HepG2 (cell line): ENCODE measurements around the gene DUSP8. TPM values are rescaled to one million over a fixed set of nuclear protein-coding genes. Genes with fewer than 3 reads are reported as not detected.

Source experiments
- ATAC-seq: fragments of 200-7000 bp; cut with Tn5 transposase; 3 replicates; pipeline ENCODE4 v1.9.1; 2020; ENCODE audit warnings: mild to moderate bottlenecking, moderate library complexity
- BruUV-seq: library from RNA; stranded (reverse); fragments of 400-500 nt; replicated peaks from 2 replicates; lab custom pipeline; 2021; lab: Mats Ljungman, UMichigan
- CTCF ChIA-PET: fragments of 300-600 bp; formaldehyde crosslinking; extraction: SDS; loops from one replicate; lab custom pipeline; 2021; ENCODE audit warnings: low total read pairs, inconsistent platforms, low intra/inter-chr PET ratio; lab: Yijun Ruan, JAX
- POLR2A ChIA-PET: fragments of 350-600 bp; sonication (Branson Sonifier 250); formaldehyde crosslinking; loops from one replicate; lab custom pipeline; 2020; ENCODE audit warnings: antibody characterized with exemption, inconsistent platforms; lab: Yijun Ruan, JAX
- DNase-seq: peaks from one replicate; pipeline ENCODE4 v3.0.0-alpha.2; 2015; ENCODE audit warnings: low spot score
- FAIRE-seq: peaks from 3 replicates; lab custom pipeline; 2011; peaks lifted over from hg19 to GRCh38; lab: Jason Lieb, UNC
- H2AFZ ChIP-seq: one replicate; pipeline ENCODE4 v1.6.1; 2011; ENCODE audit warnings: low read length, inconsistent platforms
- H3K27ac ChIP-seq: fragments of 300-600 bp; 3 replicates; pipeline ENCODE4 v1.8.0; 2011; ENCODE audit warnings: mixed run types, mild to moderate bottlenecking, mixed read lengths, low read length, inconsistent platforms; ENCODE audit not compliant: insufficient read depth; ENCODE audit errors: extremely low read length
- H3K27me3 ChIP-seq, 2 experiments: fragments of 200-600 bp in 1 of 2; 2 replicates in 1 of 2; 3 replicates in 1 of 2; pipeline versions ENCODE4 v1.6.0 to v1.8.0; 2011; ENCODE audit warnings: low read length in 2 of 2, mild to moderate bottlenecking in 2 of 2, moderate library complexity in 2 of 2, inconsistent platforms in 1 of 2; ENCODE audit not compliant: insufficient read depth in 2 of 2, control insufficient read depth in 1 of 2
- H3K36me3 ChIP-seq, 2 experiments: fragments of 200-600 bp in 1 of 2; replicated peaks in 1 of 2; 2 replicates in 1 of 2; 3 replicates in 1 of 2; pipeline versions ENCODE4 v1.5.1 to v1.8.0; 2011; ENCODE audit warnings: low read length in 2 of 2, inconsistent platforms in 1 of 2; ENCODE audit not compliant: insufficient read depth in 2 of 2, control insufficient read depth in 1 of 2
- H3K4me1 ChIP-seq: 2 replicates; pipeline ENCODE4 v1.5.1; 2012; ENCODE audit warnings: low read length, inconsistent platforms; ENCODE audit not compliant: insufficient read depth
- H3K4me2 ChIP-seq: 2 replicates; pipeline ENCODE4 v1.6.0; 2011; ENCODE audit warnings: low read depth, low read length, inconsistent platforms
- H3K4me3 ChIP-seq, 3 experiments: fragments of 200-600 bp in 1 of 3; sonication (generic), shearing (Covaris generic) in 1 of 3; replicated peaks in 1 of 3; 2 replicates each; pipeline ENCODE4 v1.5.1; 2011 to 2016; ENCODE audit warnings: low read length in 3 of 3, inconsistent platforms in 2 of 3, low read depth in 2 of 3, mild to moderate bottlenecking in 2 of 3, control low read depth in 1 of 3, mixed read lengths in 1 of 3; ENCODE audit not compliant: insufficient read depth in 1 of 3
- H3K79me2 ChIP-seq: one replicate; pipeline ENCODE4 v1.6.1; 2011; ENCODE audit warnings: low read length, inconsistent platforms; ENCODE audit not compliant: insufficient read depth
- H3K9ac ChIP-seq: 2 replicates; pipeline ENCODE4 v1.6.0; 2011; ENCODE audit warnings: mild to moderate bottlenecking, low read depth, low read length, inconsistent platforms; ENCODE audit not compliant: insufficient read depth
- H3K9me3 ChIP-seq: 2 replicates; pipeline ENCODE4 v1.5.1; 2012; ENCODE audit warnings: mild to moderate bottlenecking, low read length
- H4K20me1 ChIP-seq: 2 replicates; pipeline ENCODE4 v1.6.0; 2011; ENCODE audit warnings: inconsistent platforms, mild to moderate bottlenecking, low read length, moderate library complexity; ENCODE audit not compliant: insufficient read depth
- ASH2L ChIP-seq: fragments of 300-600, 200-600 bp; sonication (generic); IDR thresholded peaks from 2 replicates; pipeline ENCODE4 v1.7.0; 2017; ENCODE audit warnings: low read depth, mild to moderate bottlenecking, moderate library complexity, mixed read lengths, low read length; ENCODE audit not compliant: insufficient read length
- MTA1 ChIP-seq: sonication (generic); formaldehyde crosslinking; IDR thresholded peaks from 2 replicates; pipeline ENCODE4 v1.4.0; 2020; ENCODE audit warnings: missing genetic modification reagents, mild to moderate bottlenecking, borderline replicate concordance
- NFE2 ChIP-seq: sonication (generic); formaldehyde crosslinking; IDR thresholded peaks from 2 replicates; pipeline ENCODE4 v1.4.0; 2020; ENCODE audit warnings: missing genetic modification reagents
- ZFP41 ChIP-seq: sonication (generic); formaldehyde crosslinking; IDR thresholded peaks from 2 replicates; pipeline ENCODE4 v1.4.0; 2020; ENCODE audit warnings: mild to moderate bottlenecking, missing genetic modification reagents, borderline replicate concordance
- ZNF382 ChIP-seq: sonication (generic); formaldehyde crosslinking; IDR thresholded peaks from 2 replicates; pipeline ENCODE4 v1.5.0; 2020; ENCODE audit warnings: missing genetic modification reagents, mild to moderate bottlenecking, borderline replicate concordance
- WGBS: methylation state at CpG from one replicate; pipeline ENCODE4 v1.1.6; 2017; ENCODE audit warnings: low lambda C conversion rate; 5-methylcytosine and 5-hydroxymethylcytosine counted together
- in situ Hi-C: cut with HindIII; loops from 2 replicates; pipeline ENCODE4 v1.10.0; 2017; ENCODE audit warnings: low pct_unique_long_range_greater_than_20kb; ENCODE audit not compliant: extremely low pct_ligation_motif_present
- intact Hi-C: fragments of 100-400 bp; cut with micrococcal nuclease; formaldehyde crosslinking; loops from one replicate; pipeline ENCODE4 v1.10.0; 2022; ENCODE audit not compliant: unreplicated experiment
- polyA plus RNA-seq, 8 experiments: library from polyadenylated mRNA; depleted of rRNA in 3 of 8; stranded (reverse) in 7 of 8; unstranded in 1 of 8; fragments of >200 nt; fragmentation: Illumina TruSeq in 4 of 8; extraction: Trizol in 4 of 8; gene quantifications; 2 replicates each; pipeline versions ENCODE4 v1.2.1 to v1.2.3, GENCODE V29; 2011 to 2016; ENCODE audit warnings: low read depth in 4 of 8, missing spikeins in 1 of 8, mixed read lengths in 1 of 8; ENCODE audit not compliant: insufficient read depth in 1 of 8
- total RNA-seq, 5 experiments: library from RNA; depleted of rRNA; stranded (reverse); fragments of >200 nt; fragmentation: Illumina TruSeq; extraction: Trizol; gene quantifications; 2 replicates each; pipeline ENCODE4 v1.2.3, GENCODE V29; 2016; ENCODE audit warnings: low read depth in 1 of 5
- TF ChIP-seq, protein P1 (sequence below), 2 experiments: sonication (generic) in 1 of 2; formaldehyde crosslinking in 1 of 2; IDR thresholded peaks; 2 replicates each; pipeline versions ENCODE4 v1.6.1 to v1.9.0; 2014 to 2022; ENCODE audit warnings: antibody characterized with exemption in 1 of 2, borderline replicate concordance in 1 of 2, inconsistent platforms in 1 of 2, low read depth in 1 of 2, missing genetic modification reagents in 1 of 2

Gene DUSP8
- total and polyA plus RNA-seq, 2 of the 13 experiments (the other 11 are each of a cell fraction or from before 2014, with no cell fraction given): 1.8 to 8.0 TPM

DNA sequence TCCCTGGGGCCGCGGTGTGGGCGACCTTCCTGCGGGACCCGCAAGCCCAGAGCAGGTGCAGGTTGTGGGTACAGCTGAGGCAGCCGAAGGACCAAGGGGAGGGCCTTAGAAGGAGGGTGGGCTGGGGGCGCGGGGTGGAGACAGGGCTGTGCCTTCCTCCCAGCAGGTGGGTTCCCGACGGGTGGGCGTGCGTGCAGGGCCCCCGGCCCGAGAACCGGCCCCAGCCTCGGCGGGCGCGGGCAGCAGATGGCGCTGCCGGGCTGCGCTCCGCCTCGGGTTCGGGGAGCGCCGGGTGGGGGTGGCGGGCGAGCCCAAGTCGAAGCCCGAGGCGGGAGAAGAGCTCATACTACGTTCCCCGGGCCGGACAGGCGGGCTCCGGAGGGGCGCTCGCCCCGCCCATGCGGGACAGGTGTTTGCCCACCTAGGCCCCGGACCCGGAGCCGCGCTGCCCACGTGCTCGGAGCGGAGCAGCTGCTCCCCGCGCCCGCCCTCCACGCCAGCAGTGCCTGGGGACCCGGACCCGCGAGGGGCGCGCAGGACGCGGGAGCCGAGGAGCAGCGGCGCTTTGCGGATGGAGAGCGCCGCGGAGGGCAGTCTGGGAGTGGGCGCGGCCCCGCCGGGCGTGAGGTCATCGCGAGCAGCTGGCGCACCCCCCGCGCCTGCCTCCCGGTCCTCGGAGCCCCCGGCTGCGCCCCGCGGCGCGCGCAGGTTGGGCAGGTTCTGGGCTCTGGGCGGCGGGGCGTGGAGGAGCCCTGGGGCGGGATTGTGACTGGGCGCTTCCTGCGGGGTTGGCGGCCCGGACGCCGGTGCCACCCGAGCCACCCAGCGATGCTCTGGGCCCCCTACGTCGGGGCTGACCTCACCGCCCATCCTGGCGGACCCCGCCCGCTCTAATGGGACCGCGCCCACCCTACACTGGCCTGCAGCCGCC is 25.3 kb downstream of the DUSP8 start (continued):
- no peak for TF ChIP-seq MTA1 (CRISPR knock-in tag)

DNA sequence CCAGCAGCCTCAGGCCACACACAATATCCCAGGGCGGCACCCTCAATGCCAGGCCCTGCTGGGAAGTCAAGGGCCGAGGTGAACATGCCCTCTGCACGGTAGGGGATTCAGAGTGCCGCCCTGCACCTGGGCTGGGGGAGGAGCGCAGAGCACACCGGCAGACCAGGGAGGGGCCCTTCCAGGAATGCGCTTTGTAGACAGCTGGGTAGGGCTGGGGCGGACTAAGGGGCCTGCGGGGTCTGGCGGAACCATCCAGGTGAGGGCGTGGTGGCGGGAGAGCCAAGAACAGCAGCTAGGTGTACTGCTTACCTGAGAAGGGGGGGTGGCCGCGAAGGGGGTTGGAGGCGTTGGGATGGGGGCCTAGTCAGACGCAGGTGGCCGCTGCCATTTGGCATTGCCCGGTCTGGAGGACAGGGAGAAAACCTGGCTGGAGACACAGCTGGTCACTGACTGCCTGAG is 26.0 kb downstream of the DUSP8 start:
- Histone ChIP-seq H4K20me1 (no peaks in the 10 kb centered on the region), H3K27ac (no peak overlapping the region), H3K4me3 (no peak overlapping the region), H3K4me1 (peaks cover 11% of the 10 kb centered on the region), H3K79me2 (no peaks in the 10 kb centered on the region), H3K9ac (no peak overlapping the region), H3K9me3 (no peaks in the 10 kb centered on the region), H3K27me3 (peaks cover 35 to 72% of the 10 kb centered on the region in 2 experiments; a peak in 4 of 5 replicates), H3K4me2 (no peak overlapping the region), H2AFZ (no peak overlapping the region), H3K36me3 (no peaks in the 10 kb centered on the region)
- no TSS peak for BruUV-seq
- no peak for ATAC-seq
- TF ChIP-seq NFE2 (CRISPR knock-in tag): no peak
- no peak for TF ChIP-seq ZNF382 (CRISPR knock-in tag)
- TF ChIP-seq, protein P1, sequence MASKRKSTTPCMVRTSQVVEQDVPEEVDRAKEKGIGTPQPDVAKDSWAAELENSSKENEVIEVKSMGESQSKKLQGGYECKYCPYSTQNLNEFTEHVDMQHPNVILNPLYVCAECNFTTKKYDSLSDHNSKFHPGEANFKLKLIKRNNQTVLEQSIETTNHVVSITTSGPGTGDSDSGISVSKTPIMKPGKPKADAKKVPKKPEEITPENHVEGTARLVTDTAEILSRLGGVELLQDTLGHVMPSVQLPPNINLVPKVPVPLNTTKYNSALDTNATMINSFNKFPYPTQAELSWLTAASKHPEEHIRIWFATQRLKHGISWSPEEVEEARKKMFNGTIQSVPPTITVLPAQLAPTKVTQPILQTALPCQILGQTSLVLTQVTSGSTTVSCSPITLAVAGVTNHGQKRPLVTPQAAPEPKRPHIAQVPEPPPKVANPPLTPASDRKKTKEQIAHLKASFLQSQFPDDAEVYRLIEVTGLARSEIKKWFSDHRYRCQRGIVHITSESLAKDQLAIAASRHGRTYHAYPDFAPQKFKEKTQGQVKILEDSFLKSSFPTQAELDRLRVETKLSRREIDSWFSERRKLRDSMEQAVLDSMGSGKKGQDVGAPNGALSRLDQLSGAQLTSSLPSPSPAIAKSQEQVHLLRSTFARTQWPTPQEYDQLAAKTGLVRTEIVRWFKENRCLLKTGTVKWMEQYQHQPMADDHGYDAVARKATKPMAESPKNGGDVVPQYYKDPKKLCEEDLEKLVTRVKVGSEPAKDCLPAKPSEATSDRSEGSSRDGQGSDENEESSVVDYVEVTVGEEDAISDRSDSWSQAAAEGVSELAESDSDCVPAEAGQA (IDR thresholded peaks at IDR 0.05; ENCODE audit: low read depth): no peak
- TF ChIP-seq, protein P1 (CRISPR knock-in tag; IDR thresholded peaks at IDR 0.05; ENCODE audit: borderline replicate concordance): no peak
- TF ChIP-seq ZFP41: no peak
- no peak for TF ChIP-seq ASH2L
- WGBS: 20% methylated on average over 6 of the region's 18 CpGs
- POLR2A ChIA-PET: interaction anchor here (1.0 kb wide), 1 partner anchor 28 kb away, joined by 4 read pairs; no protein-coding TSS in a partner anchor
- no peak for DNase-seq
- no peak for FAIRE-seq
- in situ Hi-C loops: no loop called here
- CTCF ChIA-PET: interaction anchor here (0.6 to 2.7 kb wide), 3 partner anchors 28 to 330 kb away, joined by 3 to 17 read pairs (median 6); partner anchors contain the start of gene KRTAP5-5
- intact Hi-C loops: loop anchor here (5.0 kb wide), 1 partner anchor 81 kb away; the partner anchor contains the start of gene KRTAP5-5
